Stimulated activated naive CD8-positive, alpha-beta T cell treated with anti-CD3 and anti-CD28 coated beads, Interleukin-15, Interleukin-2, amounts not matched to agents 100 ng/mL and 50 ng/mL, for 24 hours (primary cell): Measurements from ENCODE around the gene YPEL3.

Source experiments
- H3K27ac Mint-ChIP-seq: one replicate; pipeline ENCODE4 v1.8.0; 2021; ENCODE audit warnings: mild to moderate bottlenecking, mixed read lengths
- H3K27me3 Mint-ChIP-seq: one replicate; pipeline ENCODE4 v1.8.0; 2021; ENCODE audit warnings: mixed read lengths
- H3K36me3 Mint-ChIP-seq: one replicate; pipeline ENCODE4 v1.8.0; 2021; ENCODE audit warnings: low read depth, mixed read lengths
- H3K4me1 Mint-ChIP-seq: one replicate; pipeline ENCODE4 v1.8.0; 2021; ENCODE audit warnings: low read depth, mixed read lengths
- H3K4me3 Mint-ChIP-seq: one replicate; pipeline ENCODE4 v1.8.0; 2021; ENCODE audit warnings: mild to moderate bottlenecking, mixed read lengths
- H3K9me3 Mint-ChIP-seq: one replicate; pipeline ENCODE4 v1.8.0; 2021; ENCODE audit warnings: mixed read lengths

YPEL3 gene

DNA sequence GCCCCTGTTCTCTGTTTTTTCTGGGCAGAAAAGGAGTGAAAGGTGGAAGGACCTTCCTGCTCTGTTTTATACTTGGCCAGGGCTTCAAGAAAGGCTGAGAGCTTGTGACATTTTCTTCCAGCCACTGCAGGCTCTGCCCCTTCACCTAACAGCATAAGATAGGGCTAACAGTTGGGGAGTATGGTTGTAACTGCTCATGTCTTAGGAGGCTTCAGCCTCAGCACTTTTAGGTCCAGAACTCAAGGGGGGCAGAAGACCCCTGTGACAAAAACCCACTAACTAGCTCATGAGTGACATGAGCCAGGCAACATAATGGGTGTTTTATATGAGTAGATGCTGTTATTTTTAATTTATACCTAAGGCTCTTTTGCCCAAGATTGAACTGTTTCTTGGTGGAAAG, 25.5 kb downstream of the YPEL3 start:
- Mint-ChIP-seq H3K27ac (no peak overlapping the region), H3K27me3 (no peaks in the 10 kb centered on the region), H3K36me3 (peaks cover 62% of the 10 kb centered on the region), H3K9me3 (no peaks in the 10 kb centered on the region), H3K4me1 (peaks cover 42% of the 10 kb centered on the region), H3K4me3 (no peak overlapping the region)

DNA sequence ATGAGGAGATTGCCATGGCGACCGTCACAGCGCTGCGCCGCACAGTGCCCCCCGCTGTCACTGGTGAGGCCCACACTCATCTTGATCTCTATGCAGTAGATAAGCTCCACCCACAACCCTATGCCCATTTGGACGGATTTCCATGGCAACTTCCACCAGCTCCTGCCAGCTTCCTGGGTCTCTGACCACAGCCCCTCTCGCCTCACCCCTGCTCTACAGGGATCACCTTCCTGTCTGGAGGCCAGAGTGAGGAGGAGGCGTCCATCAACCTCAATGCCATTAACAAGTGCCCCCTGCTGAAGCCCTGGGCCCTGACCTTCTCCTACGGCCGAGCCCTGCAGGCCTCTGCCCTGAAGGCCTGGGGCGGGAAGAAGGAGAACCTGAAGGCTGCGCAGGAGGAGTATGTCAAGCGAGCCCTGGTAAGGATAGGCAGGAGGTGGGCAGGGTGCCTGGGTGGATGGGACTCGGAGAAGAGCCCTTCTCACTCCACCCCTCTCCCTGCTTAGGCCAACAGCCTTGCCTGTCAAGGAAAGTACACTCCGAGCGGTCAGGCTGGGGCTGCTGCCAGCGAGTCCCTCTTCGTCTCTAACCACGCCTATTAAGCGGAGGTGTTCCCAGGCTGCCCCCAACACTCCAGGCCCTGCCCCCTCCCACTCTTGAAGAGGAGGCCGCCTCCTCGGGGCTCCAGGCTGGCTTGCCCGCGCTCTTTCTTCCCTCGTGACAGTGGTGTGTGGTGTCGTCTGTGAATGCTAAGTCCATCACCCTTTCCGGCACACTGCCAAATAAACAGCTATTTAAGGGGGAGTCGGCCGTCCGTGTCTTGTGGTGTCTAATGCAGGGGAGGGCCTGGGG, 26.2 kb downstream of the YPEL3 start:
- Mint-ChIP-seq H3K4me3 (peak overlapping the region; percentile 37), H3K27ac (peak overlapping the region; percentile 89), H3K27me3 (no peaks in the 10 kb centered on the region), H3K9me3 (no peaks in the 10 kb centered on the region), H3K36me3 (peaks cover 68% of the 10 kb centered on the region), H3K4me1 (peaks cover 40% of the 10 kb centered on the region)

DNA sequence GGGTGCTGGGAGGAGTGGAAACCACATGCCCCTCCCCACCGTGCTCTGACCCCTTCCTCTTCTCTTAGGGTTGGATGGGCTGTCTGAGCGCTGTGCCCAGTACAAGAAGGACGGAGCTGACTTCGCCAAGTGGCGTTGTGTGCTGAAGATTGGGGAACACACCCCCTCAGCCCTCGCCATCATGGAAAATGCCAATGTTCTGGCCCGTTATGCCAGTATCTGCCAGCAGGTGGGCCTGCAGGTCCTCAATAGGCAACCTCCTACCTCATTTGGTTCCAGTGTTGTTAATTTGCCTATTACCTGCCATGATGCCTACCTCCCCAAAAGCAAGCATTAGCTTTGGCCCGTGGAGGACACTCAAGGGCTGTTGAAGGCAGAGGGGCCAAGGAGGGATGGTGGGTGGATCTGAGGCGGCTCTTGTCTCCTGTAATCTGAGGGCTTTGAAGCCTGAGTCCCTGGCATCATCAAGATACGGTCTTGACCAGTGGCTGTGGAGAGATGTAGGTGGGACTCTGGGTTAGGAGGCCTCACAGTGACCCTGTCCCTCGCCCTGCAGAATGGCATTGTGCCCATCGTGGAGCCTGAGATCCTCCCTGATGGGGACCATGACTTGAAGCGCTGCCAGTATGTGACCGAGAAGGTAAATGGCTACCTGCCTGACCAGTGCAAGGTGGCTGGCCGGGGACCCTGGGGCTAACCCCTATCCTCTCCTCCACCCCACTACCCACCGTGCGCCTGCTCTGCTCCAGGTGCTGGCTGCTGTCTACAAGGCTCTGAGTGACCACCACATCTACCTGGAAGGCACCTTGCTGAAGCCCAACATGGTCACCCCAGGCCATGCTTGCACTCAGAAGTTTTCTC, 27.0 kb downstream of the YPEL3 start:
- H3K4me1 Mint-ChIP-seq: peaks cover 39% of the 10 kb centered on the region
- H3K9me3 Mint-ChIP-seq: no peaks in the 10 kb centered on the region
- no peaks in the 10 kb centered on the region for H3K27me3 Mint-ChIP-seq
- peaks cover 73% of the 10 kb centered on the region for H3K36me3 Mint-ChIP-seq
- H3K4me3 Mint-ChIP-seq: peak overlapping the region; percentile 65
- peak overlapping the region; percentile 89 for H3K27ac Mint-ChIP-seq

DNA sequence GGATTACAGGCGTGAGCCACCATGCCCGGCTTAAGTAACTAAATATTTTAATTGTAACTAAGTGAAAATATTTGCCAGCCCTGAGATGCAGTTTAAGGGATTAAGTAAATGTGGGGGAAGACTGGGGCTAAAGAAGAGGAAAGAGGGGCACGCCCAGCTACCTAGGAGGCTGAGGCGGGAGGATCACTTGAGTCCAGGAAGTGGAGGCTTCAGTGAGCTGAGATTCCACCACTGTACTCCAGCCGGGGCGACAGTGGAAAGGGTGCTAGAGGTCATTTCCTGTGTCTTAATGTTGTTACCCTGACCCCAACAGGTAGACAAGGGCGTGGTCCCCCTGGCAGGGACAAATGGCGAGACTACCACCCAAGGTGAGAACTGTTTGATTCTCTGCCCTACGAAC, 27.7 kb downstream of the YPEL3 start:
- H3K36me3 Mint-ChIP-seq: peaks cover 74% of the 10 kb centered on the region
- peak overlapping the region; percentile 89 for H3K27ac Mint-ChIP-seq
- H3K27me3 Mint-ChIP-seq: no peaks in the 10 kb centered on the region
- H3K9me3 Mint-ChIP-seq: no peaks in the 10 kb centered on the region
- peaks cover 45% of the 10 kb centered on the region for H3K4me1 Mint-ChIP-seq
- peak overlapping the region; percentile 65 for H3K4me3 Mint-ChIP-seq

DNA sequence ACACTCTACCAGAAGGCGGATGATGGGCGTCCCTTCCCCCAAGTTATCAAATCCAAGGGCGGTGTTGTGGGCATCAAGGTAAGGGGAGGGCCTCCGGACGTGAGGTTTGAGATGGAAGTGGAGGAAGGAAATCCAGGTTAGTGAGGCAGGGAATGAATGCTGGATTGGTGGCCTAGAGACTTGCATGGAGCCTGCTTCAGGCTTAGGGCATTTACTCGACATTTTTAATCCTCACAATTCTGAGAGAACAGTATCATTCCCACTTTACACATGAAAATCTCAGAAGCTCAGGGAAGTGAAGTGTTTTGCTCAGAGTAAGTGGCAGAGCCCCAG, 28.5 kb downstream of the YPEL3 start:
- peak overlapping the region; percentile 99 for H3K4me3 Mint-ChIP-seq
- H3K27me3 Mint-ChIP-seq: no peaks in the 10 kb centered on the region
- peaks cover 47% of the 10 kb centered on the region for H3K4me1 Mint-ChIP-seq
- peak overlapping the region; percentile 97 for H3K27ac Mint-ChIP-seq
- peaks cover 74% of the 10 kb centered on the region for H3K36me3 Mint-ChIP-seq
- no peaks in the 10 kb centered on the region for H3K9me3 Mint-ChIP-seq

DNA sequence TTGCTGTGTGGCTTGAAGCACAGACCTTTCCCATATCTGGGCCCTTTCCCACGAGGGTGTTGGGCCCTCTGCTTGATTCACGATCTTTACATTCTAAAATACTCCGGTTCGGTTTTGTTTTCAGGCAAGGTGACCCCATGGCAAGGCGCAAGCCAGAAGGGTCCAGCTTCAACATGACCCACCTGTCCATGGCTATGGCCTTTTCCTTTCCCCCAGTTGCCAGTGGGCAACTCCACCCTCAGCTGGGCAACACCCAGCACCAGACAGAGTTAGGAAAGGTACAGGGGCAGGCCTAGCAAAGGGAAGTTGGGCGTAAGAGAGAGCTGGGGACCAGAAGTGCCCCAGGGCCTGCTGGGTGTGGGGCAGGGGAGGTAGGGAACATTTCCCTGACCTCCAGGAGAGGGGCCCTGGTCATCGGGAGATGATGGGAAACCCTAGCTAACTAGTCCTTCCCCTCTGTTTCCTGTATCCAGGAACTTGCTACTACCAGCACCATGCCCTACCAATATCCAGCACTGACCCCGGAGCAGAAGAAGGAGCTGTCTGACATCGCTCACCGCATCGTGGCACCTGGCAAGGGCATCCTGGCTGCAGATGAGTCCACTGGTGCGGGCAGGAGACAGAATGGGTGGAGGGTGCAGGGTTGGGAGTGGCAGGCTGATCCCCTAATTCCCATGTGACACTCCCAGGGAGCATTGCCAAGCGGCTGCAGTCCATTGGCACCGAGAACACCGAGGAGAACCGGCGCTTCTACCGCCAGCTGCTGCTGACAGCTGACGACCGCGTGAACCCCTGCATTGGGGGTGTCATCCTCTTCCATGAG, 29.0 kb downstream of the YPEL3 start:
- Mint-ChIP-seq H3K27me3 (no peaks in the 10 kb centered on the region), H3K9me3 (no peaks in the 10 kb centered on the region), H3K27ac (peak overlapping the region; percentile 97), H3K4me3 (peak overlapping the region; percentile 99), H3K36me3 (peaks cover 70% of the 10 kb centered on the region), H3K4me1 (peaks cover 47% of the 10 kb centered on the region)

DNA sequence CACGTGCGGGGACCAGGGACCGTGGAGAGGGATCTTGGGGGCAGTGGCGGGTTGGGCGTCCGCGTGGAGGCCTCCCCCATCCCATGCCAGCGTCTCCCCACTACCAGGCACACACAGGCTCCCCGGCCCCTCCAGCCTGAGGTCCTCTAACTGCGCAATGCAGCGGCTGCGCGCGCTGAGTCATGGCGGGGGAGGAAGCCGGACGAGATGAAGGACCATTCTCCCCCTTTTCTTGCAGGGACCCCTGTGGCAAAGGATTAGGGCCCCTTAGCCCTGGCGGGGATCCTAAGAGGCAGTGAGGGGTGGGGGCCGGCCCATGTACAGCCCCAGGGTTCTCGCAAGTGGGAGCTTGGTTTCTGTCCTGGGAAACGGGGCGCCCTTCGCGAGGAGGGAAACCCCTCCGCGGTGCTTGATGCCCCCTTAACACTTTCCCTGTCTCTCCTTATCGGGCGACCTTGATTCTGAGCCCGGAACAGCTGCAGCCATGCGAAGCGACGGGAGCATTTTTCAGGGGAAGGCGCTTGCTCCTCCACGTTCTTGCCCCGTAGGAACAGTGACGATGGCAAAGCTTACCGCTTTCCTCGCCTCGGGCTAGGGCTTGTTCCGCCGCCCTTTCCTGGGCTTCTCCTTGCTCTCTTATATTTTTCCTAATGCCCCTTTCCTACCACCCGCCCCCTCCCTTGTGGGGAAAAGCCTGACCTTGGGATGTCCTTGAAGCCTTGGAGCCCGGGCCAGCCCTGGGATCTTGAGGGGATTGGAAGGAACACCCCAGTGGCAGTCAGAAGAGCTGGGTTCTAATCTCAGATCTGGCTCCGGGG, 29.9 kb downstream of the YPEL3 start:
- no peaks in the 10 kb centered on the region for H3K27me3 Mint-ChIP-seq
- H3K9me3 Mint-ChIP-seq: no peaks in the 10 kb centered on the region
- peak overlapping the region; percentile 99 for H3K4me3 Mint-ChIP-seq
- peak overlapping the region; percentile 97 for H3K27ac Mint-ChIP-seq
- H3K36me3 Mint-ChIP-seq: peaks cover 62% of the 10 kb centered on the region
- peaks cover 47% of the 10 kb centered on the region for H3K4me1 Mint-ChIP-seq

DNA sequence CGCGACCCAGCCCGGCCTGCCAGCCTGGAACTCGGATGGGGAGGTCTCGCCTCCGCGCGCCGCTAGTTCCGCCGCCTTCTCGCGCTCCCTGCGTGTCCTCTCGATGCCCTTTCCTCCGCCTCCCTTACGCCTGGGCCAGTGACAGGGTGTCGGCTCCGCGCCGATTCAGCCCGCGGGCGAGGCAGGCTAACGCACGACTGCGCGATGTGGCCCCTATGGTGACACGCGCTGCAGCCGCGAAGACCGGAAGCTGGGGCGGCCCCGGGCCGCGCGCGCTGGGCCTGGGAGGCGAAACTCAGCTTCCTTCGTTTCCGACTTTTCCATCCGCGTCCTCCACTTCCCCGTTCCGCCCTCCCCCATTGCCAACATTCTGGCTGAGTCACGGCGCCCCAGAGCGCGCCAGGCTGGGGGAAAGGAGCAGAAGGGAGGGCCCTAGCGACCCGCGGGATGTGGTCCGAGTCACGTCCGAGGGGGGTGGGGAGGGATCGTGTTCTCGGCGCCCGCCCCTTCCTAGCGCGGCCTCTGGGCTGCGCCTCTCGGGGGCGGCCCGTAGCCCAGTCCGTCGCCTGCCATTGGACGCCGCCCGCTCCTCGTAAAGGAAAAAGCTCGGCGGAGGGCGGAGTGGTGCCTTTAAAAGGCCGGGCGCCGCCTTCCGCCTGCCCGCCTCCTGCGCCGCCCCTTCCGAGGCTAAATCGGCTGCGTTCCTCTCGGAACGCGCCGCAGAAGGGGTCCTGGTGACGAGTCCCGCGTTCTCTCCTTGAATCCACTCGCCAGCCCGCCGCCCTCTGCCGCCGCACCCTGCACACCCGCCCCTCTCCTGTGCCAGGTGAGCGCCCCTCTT, 30.7 kb downstream of the YPEL3 start, which contains the start of gene ALDOA:
Gene ALDOA (plus strand): TSS at position 659 of the 841 bp plus-strand sequence. CDS start 1,138 bp downstream, outside the sequence.
- no peaks in the 10 kb centered on the region for H3K9me3 Mint-ChIP-seq
- no peaks in the 10 kb centered on the region for H3K27me3 Mint-ChIP-seq
- peaks cover 54% of the 10 kb centered on the region for H3K36me3 Mint-ChIP-seq
- peaks cover 45% of the 10 kb centered on the region for H3K4me1 Mint-ChIP-seq
- peak within 1 kb of the TSS; percentile 100 for H3K27ac Mint-ChIP-seq
- H3K4me3 Mint-ChIP-seq: peak within 1 kb of the TSS; percentile 99

DNA sequence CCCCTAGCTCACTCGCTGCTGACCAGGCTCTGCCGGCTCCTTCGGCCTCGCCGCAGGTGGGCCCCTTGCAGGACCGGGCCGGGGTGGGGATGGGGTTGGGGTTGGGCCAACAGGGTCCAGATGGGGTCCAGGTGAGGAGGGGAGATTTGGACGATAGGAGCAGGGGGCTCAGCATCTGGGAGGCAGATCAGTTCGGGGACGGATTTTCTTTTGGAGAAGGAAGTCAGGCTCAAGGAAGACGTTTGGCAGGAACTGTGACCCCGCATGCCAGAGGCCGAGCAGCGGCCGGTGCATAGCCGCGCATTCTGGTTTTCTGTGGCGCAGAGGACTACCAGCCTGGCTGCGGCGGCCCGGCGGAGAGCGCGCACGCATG, 31.3 kb downstream of the YPEL3 start:
- H3K36me3 Mint-ChIP-seq: peaks cover 48% of the 10 kb centered on the region

DNA sequence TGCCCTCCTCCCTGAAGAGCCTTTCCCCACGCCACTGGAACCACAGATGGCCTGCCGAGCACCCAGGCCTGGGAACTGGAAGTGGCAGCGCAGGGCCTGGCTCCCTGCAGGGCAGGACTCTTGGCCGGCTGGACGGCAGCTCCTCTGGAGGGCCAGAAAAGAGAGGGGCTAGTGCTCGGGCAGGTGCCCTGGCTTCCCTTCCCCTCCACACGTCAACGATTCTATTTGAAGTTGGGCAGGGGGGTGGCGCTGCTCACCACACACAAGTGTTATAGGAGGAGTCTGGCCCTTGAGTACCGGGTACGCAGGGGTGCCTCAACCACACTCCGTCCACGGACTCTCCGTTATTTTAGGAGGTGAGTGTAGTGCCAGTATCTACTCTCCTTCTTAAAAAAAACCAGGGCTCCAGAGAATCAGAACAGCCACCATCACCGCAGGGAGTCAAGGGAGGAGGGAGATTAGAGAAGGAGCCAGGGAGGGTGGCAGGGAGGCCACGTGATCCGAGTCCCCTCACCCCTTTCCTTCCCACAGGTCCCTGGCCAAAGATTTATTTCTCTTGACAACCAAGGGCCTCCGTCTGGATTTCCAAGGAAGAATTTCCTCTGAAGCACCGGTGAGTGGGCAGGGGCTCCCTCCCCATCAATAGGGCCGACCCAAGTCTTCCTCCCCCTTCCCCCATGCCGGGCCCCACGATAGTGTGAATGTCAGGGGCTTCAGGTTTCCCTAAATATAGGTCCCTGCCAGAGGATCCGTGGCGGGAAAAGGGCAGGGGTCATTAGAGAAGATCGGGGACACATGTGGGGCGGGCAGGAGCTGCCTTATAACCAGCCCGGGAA, 31.9 kb downstream of the YPEL3 start:
- Mint-ChIP-seq H3K4me3 (peak overlapping the region; percentile 99), H3K27me3 (no peaks in the 10 kb centered on the region), H3K4me1 (peaks cover 36% of the 10 kb centered on the region), H3K36me3 (peaks cover 42% of the 10 kb centered on the region), H3K9me3 (no peaks in the 10 kb centered on the region), H3K27ac (peak overlapping the region; percentile 100)

More for the DNA sequence above, 31.3 kb downstream of the YPEL3 start:
- Mint-ChIP-seq H3K9me3 (no peaks in the 10 kb centered on the region), H3K27me3 (no peaks in the 10 kb centered on the region), H3K27ac (peak overlapping the region; percentile 100), H3K4me1 (peaks cover 42% of the 10 kb centered on the region), H3K4me3 (peak overlapping the region; percentile 99)

DNA sequence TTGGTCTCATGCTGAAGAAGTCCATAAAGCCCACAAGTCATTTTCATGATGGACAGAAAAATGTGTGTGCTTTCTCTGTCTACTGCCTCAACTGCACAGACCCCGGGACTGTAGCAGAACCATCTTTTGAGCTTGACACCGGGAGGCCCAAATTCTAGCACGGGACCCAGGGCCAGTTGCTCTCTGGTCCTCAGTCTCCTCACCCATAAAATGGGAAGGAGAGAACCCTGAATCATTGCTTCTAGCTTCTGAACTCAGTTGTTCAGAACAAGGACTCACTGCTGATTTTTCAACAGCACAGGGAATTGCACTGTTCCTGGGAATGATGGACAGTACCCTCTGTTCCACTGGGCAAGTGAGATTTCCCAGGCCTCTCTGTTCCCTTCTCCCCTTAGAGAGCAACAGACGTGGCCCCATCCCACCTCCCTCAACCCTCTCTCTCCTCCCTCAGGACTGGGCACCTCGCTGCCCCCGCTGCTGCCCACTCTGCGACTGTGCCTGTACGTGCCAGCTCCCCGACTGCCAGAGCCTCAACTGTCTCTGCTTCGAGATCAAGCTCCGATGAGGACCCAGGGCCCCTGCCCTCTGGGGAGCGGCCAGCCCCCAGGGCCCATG, 32.6 kb downstream of the YPEL3 start:
- H3K27me3 Mint-ChIP-seq: no peaks in the 10 kb centered on the region
- peaks cover 35% of the 10 kb centered on the region for H3K36me3 Mint-ChIP-seq
- H3K27ac Mint-ChIP-seq: peak overlapping the region; percentile 100
- no peaks in the 10 kb centered on the region for H3K9me3 Mint-ChIP-seq
- peak overlapping the region; percentile 99 for H3K4me3 Mint-ChIP-seq
- peaks cover 30% of the 10 kb centered on the region for H3K4me1 Mint-ChIP-seq

DNA sequence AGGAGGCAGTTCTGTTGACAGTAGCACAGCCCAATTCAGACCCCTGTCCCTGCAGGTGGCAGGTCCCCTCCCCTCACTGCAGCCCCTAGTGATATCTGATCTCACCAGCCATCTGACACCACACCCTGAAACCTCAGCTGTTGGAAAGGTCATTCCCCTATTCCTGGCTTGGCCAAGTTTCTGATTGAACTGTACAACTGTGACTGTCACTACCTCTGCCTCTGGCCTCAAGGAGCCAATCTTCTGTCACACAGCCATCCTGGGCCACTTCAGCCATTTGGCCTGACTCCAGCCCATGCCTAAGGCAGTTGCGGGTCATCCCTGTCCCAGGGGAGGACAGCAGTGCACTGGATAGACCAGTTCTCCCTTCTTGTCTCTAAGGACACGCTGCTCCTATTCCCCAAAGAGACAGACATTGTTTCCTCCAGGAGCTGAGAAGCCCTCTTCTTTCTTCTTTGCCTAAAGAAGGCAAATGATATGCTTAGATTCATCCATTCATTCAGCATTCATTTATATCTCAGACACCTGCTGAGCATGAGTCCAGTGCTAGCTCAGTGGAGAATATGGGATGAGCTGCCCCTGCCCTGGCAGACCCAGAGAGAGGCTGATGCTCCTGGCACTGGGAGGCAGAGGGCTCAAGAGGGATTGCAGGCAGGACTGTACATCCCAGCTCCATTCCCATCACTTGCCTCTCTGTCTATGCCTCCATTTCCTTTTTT, 35.0 kb downstream of the YPEL3 start:
- no peak overlapping the region for H3K27ac Mint-ChIP-seq
- H3K36me3 Mint-ChIP-seq: peaks cover 14% of the 10 kb centered on the region
- H3K4me1 Mint-ChIP-seq: peaks cover 12% of the 10 kb centered on the region
- no peak overlapping the region for H3K4me3 Mint-ChIP-seq
- H3K9me3 Mint-ChIP-seq: no peaks in the 10 kb centered on the region
- H3K27me3 Mint-ChIP-seq: no peaks in the 10 kb centered on the region
